Smooth muscle cell of the coronary artery (primary cell): ENCODE results near the gene EFCAB3. TPM values are rescaled to one million over a fixed set of nuclear protein-coding genes. Genes with fewer than 3 reads are reported as not detected.

Experiments used
- total RNA-seq: library from RNA; depleted of rRNA; stranded (reverse); fragments of >200 nt; gene quantifications from 2 replicates; pipeline ENCODE4 v1.2.3, GENCODE V29; 2014; ENCODE audit warnings: low replicate concordance

The EFCAB3 gene
- total RNA-seq, result not detected in 2 replicates

GRCh38 chr17:62380253-62380652, at the start of gene EFCAB3:
TSS of gene EFCAB3 (plus strand) at chr17:62380553. CDS start at chr17:62382980, 2,427 bp downstream.

GRCh38 chr17:62423647-62424461, 43.5 kb downstream of the EFCAB3 start, which contains the start of gene METTL2A:
TSS of gene METTL2A (plus strand) at chr17:62423897. CDS start at chr17:62423903, 6 bp downstream.

Other genes starting within 250 kb of the EFCAB3 start
- gene METTL2A, start 43.3 kb downstream of the EFCAB3 start, total RNA-seq, result 7.4 and 19.7 TPM in 2 replicates
- 43.4 and 44.0 TPM in 2 replicates for gene TLK2, start 98.3 kb downstream of the EFCAB3 start, total RNA-seq
- 124 and 319 TPM in 2 replicates for gene MRC2, start 247.1 kb downstream of the EFCAB3 start, total RNA-seq